NCI-H774 (cell line): ENCODE data around the gene CNN2.

Experiments used
- DNase-seq: peaks from one replicate; lab custom pipeline; 2025; lab: John Stamatoyannopoulos, UW

The CNN2 gene

GRCh38 chr19:1081301-1082164 lies 55.1 kb downstream of the CNN2 start:
- DNase-seq, result peak; percentile 59

GRCh38 chr19:1082165-1082927 lies 55.9 kb downstream of the CNN2 start:
- peak; percentile 98 for DNase-seq

GRCh38 chr19:1082928-1083816 lies 56.8 kb downstream of the CNN2 start:
- no peak for DNase-seq

DNA sequence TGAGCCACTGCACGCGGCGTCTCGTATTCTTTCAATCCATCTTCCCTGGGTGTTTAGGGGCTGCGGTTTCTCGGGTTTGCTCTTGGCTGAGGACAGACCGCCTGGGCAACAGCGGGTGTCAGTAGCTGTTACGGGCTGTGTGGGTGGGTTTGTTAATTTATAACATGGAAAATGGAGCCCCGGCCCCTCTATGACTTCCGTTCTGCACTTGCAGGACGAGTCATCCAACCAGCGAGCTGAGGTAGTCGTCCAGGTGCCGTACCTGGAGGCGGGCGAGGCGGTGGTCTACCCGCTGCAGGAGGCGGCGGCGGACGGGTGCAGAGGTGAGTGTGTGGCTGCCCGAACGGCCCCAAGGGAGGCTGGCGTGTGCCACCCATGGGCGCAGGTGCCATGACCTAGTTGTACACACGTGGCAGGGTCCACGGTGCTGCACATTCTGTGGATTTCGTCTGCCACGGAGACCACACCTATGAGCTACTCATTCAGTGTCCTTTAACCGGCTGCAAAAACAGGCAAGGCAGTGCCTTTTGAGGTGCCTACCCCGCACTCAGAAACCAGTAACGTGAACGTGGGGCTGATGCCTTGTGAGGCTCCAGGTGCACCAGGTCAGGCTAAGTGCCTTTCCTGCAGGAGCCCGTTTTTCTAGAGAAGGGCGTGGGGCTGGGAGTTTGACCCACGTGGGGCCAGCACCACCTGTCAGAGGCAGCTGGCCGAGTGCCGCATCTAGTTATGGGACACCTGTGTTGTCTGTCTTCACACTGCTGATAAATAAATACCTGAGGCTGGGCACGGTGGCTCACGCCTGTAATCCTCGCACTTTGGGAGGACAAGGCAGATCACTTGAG lies 57.8 kb downstream of the CNN2 start:
- DNase-seq, result no peak

DNA sequence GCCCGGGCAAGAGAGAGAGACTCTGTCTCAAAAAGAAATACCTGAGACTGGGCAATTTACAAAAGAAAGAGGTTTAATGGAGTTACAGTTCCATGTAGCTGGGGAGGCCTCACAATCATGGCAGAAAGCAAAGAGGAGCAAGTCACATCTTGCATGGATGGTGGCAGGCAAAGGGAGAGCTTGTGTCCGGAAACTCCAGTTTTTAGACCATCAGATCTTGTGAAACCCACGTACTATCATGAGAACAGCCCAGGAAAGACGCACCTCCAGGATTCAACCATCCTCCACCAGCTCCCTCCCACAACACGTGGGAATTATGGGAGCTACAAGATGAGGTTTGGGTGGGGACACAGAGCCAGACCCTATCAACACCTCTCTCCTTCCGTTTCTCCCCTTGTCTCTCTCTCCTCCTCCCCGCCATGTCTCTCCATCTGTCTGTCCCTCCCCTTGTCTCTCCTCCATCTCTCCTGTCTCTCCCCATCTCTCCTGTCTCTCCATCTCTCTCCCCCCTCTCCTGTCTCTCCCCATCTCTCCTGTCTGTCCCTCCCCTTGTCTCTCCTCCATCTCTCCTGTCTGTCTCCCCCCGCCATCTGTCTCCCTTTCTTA lies 58.7 kb downstream of the CNN2 start:
- DNase-seq, result no peak

GRCh38 chr19:1085676-1086442 lies 59.5 kb downstream of the CNN2 start:
- DNase-seq, result no peak

DNA sequence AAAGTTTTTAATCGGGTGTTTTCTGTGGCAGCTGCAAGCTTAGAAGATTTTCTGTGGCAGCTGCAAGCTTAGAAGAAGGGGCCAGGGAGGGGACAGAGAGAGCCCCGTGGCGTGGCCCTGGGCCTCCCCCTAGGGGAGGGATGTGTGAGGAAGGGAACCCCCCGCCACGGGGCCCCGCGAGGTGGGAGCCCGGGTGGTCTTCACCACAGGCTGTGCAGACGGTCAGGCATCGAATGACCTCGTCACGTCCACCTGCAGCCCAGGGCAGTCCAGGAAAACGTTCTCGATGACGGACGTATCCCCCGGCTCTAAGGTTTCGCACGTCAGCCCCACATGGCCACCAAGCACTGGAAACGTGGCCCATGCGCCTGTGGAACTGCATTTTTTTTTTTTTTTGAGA lies 60.2 kb downstream of the CNN2 start:
- DNase-seq, result no peak

DNA sequence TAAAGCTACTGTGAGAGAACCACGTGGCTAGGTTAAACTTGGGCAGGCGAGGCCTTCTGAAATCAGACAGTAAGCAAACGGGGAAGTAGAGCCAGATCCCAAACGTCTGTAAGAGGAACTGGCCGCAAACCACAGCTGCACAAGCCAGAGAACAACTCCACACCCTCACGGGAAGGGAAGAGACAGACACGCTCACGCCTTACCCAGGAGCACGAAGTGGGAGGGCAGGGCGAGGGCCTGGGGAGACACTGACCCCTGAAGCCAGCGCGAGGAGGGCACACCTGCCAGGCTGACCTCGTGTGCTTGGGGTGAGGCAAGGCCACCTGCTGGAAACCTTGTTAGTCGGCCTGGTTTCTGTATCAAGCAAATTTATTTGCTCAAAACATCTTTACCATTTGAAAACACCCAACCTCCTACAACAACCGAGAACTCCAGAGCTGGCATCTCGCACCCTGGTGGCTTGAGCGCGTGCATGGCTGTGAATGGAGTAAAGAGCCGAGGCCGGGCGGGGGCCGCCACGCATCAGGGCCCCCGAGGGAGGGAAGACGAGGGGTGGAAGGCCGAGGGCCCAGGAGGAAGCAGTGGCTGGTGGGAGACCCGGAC lies 61.5 kb downstream of the CNN2 start:
- DNase-seq, result no peak

DNA sequence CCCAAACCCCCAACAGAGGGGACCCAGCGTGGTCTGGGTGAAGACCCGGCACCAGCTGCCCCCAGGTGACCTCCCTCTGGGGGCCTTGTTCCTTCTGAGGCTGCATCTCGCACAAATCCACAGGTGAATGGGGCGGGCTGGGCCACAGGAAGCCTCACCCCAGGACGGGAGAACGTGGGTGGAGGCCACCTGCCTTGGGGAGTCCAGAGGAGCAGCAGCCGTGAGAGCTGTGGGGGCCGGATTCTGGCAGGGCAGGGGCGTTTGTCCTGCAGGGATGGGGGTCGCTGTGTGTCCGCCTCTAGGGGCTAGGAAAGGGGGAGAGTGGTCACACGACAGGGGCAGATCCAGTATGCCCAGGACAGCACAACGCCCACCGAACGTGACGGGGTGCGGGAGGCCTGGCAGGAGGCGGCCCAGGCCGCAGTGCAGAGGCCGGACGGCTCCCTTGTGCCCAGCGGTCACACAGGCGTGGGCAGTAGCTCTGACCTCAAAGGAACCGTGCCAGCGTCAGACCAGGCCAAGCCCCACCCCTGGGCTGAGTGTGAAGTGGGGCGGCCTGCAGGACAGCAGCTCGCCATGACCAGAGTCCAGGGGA lies 62.1 kb downstream of the CNN2 start:
- no peak for DNase-seq
